PFSK-1 (cell line): ENCODE data around the gene EXTL1.

Source experiments
- FOXP2 ChIP-seq: optimal IDR thresholded peaks from 2 replicates; pipeline ENCODE3; 2011; ENCODE audit warnings: borderline replicate concordance, control low read depth, inconsistent platforms; ENCODE audit not compliant: insufficient read depth; ENCODE audit errors: extremely low read length, extremely low read depth
- POLR2AphosphoS5 ChIP-seq: IDR thresholded peaks from 2 replicates; pipeline ENCODE4 v1.6.1; 2012; ENCODE audit warnings: low read depth, mild to moderate bottlenecking, control low read depth, low read length, moderate library complexity
- REST ChIP-seq, 2 experiments: IDR thresholded peaks; 2 replicates each; pipeline versions ENCODE4 v1.6.1 to v1.8.0; 2011 to 2012; ENCODE audit warnings: low read depth in 2 of 2, low read length in 2 of 2, control low read depth in 1 of 2, inconsistent platforms in 1 of 2, mild to moderate bottlenecking in 1 of 2, moderate library complexity in 1 of 2; ENCODE audit not compliant: insufficient read depth in 1 of 2
- SIN3A ChIP-seq: IDR thresholded peaks from 2 replicates; pipeline ENCODE4 v1.6.1; 2012; ENCODE audit warnings: mild to moderate bottlenecking, low read length, moderate library complexity, borderline replicate concordance; ENCODE audit not compliant: insufficient read depth
- TAF1 ChIP-seq: IDR thresholded peaks from 2 replicates; pipeline ENCODE4 v1.6.1; 2012; ENCODE audit warnings: low read length, control low read depth, borderline replicate concordance; ENCODE audit not compliant: insufficient read depth

Gene EXTL1

GRCh38 chr1:26023826-26024225, 2.3 kb downstream of the EXTL1 start:
- TF ChIP-seq FOXP2 (no peak), POLR2AphosphoS5 (no peak), SIN3A (no peak), REST (IDR thresholded peaks at IDR 0.05; ENCODE audit: insufficient read depth in 1 of 2, low read depth in 2 of 2, low read length in 2 of 2) (no peak), TAF1 (no peak)

GRCh38 chr1:26025060-26025459, 3.5 kb downstream of the EXTL1 start:
- TF ChIP-seq TAF1: no peak
- no peak for TF ChIP-seq SIN3A
- no peak for TF ChIP-seq FOXP2
- TF ChIP-seq POLR2AphosphoS5: no peak
- TF ChIP-seq REST (IDR thresholded peaks at IDR 0.05; ENCODE audit: insufficient read depth in 1 of 2, low read depth in 2 of 2, low read length in 2 of 2): no peak

- TF ChIP-seq FOXP2 (no peak), REST (IDR thresholded peaks at IDR 0.05; ENCODE audit: insufficient read depth in 1 of 2, low read depth in 2 of 2, low read length in 2 of 2) (no peak), POLR2AphosphoS5 (no peak), TAF1 (no peak), SIN3A (no peak)
Measured at GRCh38 chr1:26025517-26025916, 3.9 kb downstream of the EXTL1 start.

GRCh38 chr1:26027716-26028489, 6.3 kb downstream of the EXTL1 start:
- TF ChIP-seq POLR2AphosphoS5: no peak
- no peak for TF ChIP-seq TAF1
- no peak for TF ChIP-seq SIN3A
- TF ChIP-seq FOXP2: no peak
- TF ChIP-seq REST (IDR thresholded peaks at IDR 0.05; ENCODE audit: insufficient read depth in 1 of 2, low read depth in 2 of 2, low read length in 2 of 2): no peak

GRCh38 chr1:26028490-26028980, 7.0 kb downstream of the EXTL1 start:
- TF ChIP-seq SIN3A (no peak), REST (IDR thresholded peaks at IDR 0.05; ENCODE audit: insufficient read depth in 1 of 2, low read depth in 2 of 2, low read length in 2 of 2) (no peak), FOXP2 (no peak), TAF1 (no peak), POLR2AphosphoS5 (no peak)
